H4 (cell line): ENCODE results near the gene MRC2. TPM values are rescaled to one million over a fixed set of nuclear protein-coding genes. Genes with fewer than 3 reads are reported as not detected.
"Not testable (repeated sequence)": the region's sequence is repeated elsewhere in the genome, so short reads cannot be mapped to it uniquely, and the experiment has no call there.

Source experiments
- DNase-seq: peaks from one replicate; pipeline ENCODE4 v3.0.0-alpha.2; 2015; ENCODE audit warnings: low spot score
- total RNA-seq: library from RNA; depleted of rRNA; stranded (reverse); fragments of >200 nt; shearing (Covaris generic); gene quantifications from 2 replicates; pipeline ENCODE4 v1.2.3, GENCODE V29; 2014

Gene MRC2
- total RNA-seq, 1 experiment from 2014 or later, result 73.3 TPM

DNA sequence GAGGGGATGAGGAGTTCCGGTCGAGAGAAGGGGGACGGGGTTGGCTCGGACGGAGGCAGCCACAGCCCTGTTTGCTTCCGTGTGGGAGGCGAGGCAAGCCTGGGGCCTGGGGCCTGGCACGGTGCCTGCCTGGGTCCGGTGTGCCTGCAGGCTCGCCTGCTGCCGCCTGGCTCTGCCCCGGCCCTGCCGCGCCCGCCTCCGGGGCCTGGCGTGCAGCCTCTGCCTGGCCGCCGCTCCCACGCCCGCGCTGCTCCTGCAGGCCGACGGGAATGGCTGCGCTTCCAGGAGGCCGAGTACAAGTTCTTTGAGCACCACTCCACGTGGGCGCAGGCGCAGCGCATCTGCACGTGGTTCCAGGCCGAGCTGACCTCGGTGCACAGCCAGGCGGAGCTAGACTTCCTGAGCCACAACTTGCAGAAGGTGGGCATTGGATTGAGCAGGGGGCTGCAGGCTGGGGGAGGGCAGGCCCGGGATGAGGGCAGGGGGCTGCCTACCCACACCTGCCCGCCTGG is 53.1 kb downstream of the MRC2 start:
- DNase-seq, result no peak

DNA sequence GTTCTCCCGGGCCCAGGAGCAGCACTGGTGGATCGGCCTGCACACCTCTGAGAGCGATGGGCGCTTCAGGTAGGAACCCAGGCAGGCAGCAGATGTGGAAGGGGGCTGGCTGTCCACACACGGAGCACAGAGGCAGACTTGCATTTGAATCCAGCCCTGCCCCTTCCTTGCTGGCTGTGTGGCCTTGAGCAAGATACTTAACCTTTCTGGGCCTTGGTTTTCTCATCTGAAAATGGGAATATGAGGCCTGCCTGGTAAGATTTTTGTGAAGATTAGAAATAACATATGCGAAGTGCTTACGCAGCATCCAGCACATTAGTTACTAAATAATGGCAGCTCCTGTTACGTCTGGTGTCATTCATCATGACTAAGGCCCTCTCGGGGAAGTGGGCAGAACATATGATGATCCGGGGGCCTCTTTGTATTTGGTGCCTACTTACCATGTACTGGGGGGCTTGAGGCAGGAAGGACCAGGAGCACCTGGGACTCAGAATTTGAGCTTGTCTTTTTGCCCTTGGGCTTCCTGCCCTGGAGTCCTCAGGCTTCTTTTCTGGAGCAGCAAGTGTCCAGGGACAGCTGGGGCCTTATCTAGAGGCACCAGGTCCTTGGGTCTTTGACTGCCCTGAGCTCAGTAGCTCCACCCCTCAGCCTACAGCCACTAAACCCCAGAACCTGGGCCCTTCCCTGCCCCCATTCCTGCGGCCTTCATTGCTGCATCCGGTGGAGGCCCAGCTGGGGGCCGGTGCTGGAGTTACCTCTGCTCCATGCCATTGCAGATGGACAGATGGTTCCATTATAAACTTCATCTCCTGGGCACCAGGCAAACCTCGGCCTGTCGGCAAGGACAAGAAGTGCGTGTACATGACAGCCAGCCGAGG is 53.8 kb downstream of the MRC2 start:
- no peak for DNase-seq

GRCh38 chr17:62681939-62682381 is 54.5 kb downstream of the MRC2 start:
- no peak for DNase-seq

- DNase-seq, result no peak
Observed at GRCh38 chr17:62684179-62684578, 56.7 kb downstream of the MRC2 start.

DNA sequence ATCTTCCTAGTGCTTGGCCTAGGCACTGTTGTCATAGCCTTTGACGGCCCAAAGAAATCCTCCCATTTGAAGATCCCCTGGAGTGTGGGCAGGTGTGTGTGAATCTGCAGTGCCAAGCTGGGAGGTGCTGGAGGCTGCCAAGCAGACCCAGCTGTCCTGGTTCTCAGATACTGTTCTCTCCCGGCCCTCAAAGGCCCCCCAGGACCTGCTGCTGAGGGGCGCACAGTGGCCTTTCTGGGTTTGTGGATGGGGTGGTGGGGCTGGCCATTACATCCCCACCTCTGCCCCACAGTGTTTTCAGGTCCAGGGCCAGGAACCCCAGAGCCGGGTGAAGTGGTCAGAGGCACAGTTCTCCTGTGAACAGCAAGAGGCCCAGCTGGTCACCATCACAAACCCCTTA is 60.5 kb downstream of the MRC2 start:
- no peak for DNase-seq

DNA sequence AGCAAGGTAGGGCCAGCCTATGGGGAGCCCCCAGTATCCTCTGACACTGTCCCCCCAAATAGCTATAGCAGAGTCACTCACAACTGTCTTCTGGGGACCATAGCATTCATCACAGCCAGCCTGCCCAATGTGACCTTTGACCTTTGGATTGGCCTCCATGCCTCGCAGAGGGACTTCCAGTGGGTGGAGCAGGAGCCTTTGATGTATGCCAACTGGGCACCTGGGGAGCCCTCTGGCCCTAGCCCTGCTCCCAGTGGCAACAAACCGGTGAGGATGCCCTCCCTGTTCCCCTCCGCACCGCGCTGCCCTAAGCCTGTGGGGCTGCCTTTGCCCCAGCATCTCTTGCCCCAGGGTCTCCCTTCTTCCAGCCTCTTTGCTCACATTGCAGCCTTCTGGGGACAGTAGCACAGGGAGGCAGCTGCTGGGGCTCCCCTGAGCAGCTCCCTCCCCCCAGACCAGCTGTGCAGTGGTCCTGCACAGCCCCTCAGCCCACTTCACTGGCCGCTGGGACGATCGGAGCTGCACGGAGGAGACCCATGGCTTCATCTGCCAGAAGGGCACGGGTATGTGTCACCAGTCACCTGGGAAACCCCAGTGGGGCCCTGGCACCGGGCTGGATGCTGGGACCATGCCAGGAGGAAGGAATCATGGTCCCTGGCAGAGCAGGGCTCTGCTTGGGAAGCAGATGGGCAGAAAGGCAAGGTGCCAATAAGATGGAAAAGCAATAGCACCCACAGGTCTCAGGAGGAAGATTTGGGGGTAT is 61.1 kb downstream of the MRC2 start:
- no peak for DNase-seq

DNA sequence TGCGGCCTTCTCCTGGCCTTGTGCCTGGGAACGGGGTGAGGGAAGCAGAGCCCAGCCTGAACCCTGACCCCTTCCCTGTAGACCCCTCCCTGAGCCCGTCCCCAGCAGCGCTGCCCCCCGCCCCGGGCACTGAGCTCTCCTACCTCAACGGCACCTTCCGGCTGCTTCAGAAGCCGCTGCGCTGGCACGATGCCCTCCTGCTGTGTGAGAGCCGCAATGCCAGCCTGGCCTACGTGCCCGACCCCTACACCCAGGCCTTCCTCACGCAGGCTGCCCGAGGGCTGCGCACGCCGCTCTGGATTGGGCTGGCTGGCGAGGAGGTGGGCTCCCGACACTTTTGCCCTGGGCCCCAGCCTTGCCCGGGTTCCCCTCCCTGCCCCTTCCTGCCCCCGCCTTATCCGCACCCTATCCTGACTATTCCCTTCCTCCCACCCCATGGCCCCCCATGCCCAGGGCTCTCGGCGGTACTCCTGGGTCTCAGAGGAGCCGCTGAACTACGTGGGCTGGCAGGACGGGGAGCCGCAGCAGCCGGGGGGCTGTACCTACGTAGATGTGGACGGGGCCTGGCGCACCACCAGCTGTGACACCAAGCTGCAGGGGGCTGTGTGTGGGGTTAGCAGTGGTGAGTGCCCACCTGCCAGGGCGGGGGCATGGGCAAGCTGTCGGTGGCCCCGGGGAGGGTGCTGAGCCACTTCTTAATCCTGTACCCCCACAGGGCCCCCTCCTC is 62.1 kb downstream of the MRC2 start:
- DNase-seq, result no peak

DNA sequence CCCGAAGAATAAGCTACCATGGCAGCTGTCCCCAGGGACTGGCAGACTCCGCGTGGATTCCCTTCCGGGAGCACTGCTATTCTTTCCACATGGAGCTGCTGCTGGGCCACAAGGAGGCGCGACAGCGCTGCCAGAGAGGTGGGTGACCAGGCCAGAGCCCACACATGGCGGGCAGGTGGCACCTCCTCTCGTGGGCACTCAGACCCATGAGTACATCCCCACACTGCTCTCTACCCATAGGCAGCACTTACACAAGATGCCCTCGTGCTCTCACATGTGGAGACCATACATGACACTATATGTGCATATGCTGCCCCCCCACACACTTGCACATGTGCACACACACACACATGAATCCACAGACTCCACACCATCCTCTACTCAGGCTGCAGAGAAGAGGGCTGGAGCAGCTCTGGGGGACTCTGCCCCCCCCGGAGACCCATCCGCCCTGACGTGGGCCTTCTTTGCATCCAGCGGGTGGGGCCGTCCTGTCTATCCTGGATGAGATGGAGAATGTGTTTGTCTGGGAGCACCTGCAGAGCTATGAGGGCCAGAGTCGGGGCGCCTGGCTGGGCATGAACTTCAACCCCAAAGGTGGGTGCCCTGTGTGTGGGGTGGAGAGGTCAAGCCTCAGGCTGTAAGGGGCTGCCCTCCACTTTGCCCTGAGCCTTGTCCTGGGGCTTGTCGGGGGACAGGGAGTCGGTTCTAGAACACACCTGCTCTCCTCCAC is 62.9 kb downstream of the MRC2 start:
- DNase-seq, result no peak

DNA sequence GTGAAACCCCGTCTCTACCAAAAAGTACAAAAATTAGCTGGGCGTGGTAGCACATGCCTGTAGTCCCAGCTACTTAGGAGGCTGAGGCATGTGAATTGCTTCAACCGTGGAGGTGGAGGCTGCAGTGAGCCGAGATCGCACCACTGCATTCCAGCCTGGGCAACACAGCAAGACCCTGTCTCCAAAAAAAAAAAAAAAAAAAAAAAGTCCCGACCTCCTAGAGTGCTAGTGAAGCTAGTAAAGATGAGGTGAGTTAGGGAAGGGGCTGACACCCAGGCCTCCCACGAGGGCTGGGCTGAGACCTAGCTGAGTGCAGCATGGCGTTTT is 64.1 kb downstream of the MRC2 start:
- not testable (repeated sequence) for DNase-seq

GRCh38 chr17:62692159-62692651 is 64.7 kb downstream of the MRC2 start:
- DNase-seq, result no peak

- no peak for DNase-seq
Observed at GRCh38 chr17:62692721-62693431, 65.4 kb downstream of the MRC2 start.

GRCh38 chr17:62693616-62694409 is 66.3 kb downstream of the MRC2 start:
- DNase-seq, result no peak

DNA sequence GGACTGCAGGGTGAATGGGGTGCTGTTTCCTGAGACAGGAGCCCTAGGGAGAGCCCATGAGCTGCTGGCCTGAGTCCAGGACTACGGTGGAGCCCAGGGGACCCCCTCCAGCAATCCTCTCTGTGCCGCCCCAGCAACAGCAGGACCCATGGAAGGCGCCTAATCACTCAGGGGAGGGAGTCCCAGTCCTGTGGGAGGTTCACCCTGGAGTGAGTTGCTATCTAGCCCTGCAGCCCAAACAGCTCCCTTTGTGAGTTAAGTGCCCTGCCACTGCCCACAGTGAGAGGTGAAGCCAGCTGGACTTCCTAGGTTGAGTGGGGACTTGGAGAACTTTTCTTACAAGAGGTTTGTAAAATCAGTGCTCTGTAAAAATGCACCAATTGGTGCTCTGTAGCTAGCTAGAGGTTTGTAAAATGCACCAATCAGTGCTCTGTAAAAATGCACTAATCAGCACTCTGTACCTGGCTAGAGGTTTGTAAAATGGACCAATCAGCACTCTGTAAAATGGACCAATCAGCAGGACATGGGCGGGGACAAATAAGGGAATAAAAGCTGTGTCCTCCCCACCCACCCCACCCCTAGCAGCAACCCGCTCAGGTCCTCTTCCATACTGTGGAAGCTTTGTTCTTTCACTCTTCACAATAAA is 67.7 kb downstream of the MRC2 start:
- DNase-seq, result not testable (repeated sequence)

GRCh38 chr17:62696256-62696655 is 68.8 kb downstream of the MRC2 start:
- no peak for DNase-seq

DNA sequence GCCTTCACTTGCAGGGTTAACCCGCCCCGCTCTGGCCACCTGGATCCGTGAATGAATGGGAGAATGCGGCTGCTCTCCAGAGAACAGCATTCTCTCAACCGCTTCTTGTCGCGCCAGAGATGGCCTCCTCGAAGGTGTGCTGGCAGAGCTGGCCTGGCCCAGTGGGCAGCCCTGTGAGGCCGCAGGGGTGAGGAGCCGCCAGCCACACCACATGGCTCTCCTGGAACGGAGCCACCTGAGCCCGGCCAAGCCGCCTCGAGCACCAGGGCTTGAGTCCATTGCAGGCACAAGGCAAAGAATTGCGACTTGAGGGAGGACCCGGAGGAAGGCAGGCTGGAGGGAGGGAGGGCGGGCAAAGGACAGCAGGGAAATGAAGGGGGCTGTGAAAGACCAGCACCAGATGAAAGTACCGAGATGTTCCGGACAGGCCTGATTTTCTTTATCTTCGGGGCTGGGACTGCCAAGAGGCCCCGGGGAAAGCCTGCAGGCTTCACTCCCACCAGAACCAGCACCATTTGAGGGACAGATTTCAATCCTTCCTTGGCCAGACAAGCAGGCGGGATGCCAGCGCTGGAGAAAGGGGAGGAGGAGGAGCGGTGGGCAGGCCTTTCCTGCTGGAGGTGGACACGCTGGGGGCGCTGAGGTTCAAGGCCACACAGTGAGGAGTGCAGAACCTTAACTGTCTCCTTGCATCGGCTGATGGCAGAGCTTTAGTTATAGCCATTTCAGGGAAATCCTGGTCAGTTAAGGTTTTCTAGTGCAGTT is 69.4 kb downstream of the MRC2 start:
- DNase-seq, result no peak

- DNase-seq, result not testable (repeated sequence)
Observed at GRCh38 chr17:62698459-62698858, 71.0 kb downstream of the MRC2 start.

- no peak for DNase-seq
Observed at GRCh38 chr17:62700964-62701705, 73.7 kb downstream of the MRC2 start.

GRCh38 chr17:62701706-62702085 is 74.2 kb downstream of the MRC2 start:
- DNase-seq, result no peak
